H1 (cell line): ENCODE results near the gene GRIA1. TPM values are rescaled to one million over a fixed set of nuclear protein-coding genes. Genes with fewer than 3 reads are reported as not detected.

Experiments used
- CTCF ChIA-PET: fragments of 300-600 bp; sonication (Branson Sonifier 250); formaldehyde crosslinking; loops from one replicate; lab custom pipeline; 2021; ENCODE audit not compliant: partially characterized antibody; lab: Charles Lee
- POLR2A ChIA-PET: fragments of 300-600 bp; sonication (Branson Sonifier 250); formaldehyde crosslinking; loops from one replicate; lab custom pipeline; 2021; ENCODE audit warnings: inconsistent platforms; ENCODE audit not compliant: partially characterized antibody; lab: Charles Lee
- DNase-seq, 2 experiments: peaks; one replicate each; pipeline versions ENCODE4 v3.0.0 to v3.0.0-alpha.2; 2010 to 2022; ENCODE audit warnings: low spot score in 2 of 2, low read depth in 1 of 2, mixed read lengths in 1 of 2
- FAIRE-seq: peaks from 2 replicates; lab custom pipeline; 2011; peaks lifted over from hg19 to GRCh38; lab: Jason Lieb, UNC
- H2AFZ ChIP-seq: 2 replicates; pipeline ENCODE4 v1.8.1; 2012; ENCODE audit warnings: low read length, inconsistent platforms
- H2AK5ac ChIP-seq: 2 replicates; pipeline ENCODE4 v1.6.1; 2013; ENCODE audit warnings: low read depth, low read length
- H2BK120ac ChIP-seq: replicated peaks from 2 replicates; pipeline ENCODE3; 2013; ENCODE audit warnings: low read depth, low read length, inconsistent platforms
- H2BK12ac ChIP-seq: 2 replicates; pipeline ENCODE4 v1.6.1; 2013; ENCODE audit warnings: low read depth, low read length
- H2BK15ac ChIP-seq: 2 replicates; pipeline ENCODE4 v1.6.1; 2013; ENCODE audit warnings: low read length
- H2BK20ac ChIP-seq: 2 replicates; pipeline ENCODE4 v1.6.1; 2013; ENCODE audit warnings: low read length
- H2BK5ac ChIP-seq: 2 replicates; pipeline ENCODE4 v1.6.1; 2013; ENCODE audit warnings: low read depth, low read length
- H3K14ac ChIP-seq: 2 replicates; pipeline ENCODE4 v1.6.1; 2013; ENCODE audit warnings: inconsistent platforms; ENCODE audit not compliant: insufficient read length
- H3K18ac ChIP-seq: 2 replicates; pipeline ENCODE4 v1.6.1; 2013; ENCODE audit warnings: low read length; ENCODE audit errors: extremely low read depth
- H3K23ac ChIP-seq: 2 replicates; pipeline ENCODE4 v1.6.1; 2013; ENCODE audit warnings: inconsistent platforms; ENCODE audit not compliant: insufficient read length
- H3K23me2 ChIP-seq: 2 replicates; pipeline ENCODE4 v1.6.1; 2013; ENCODE audit warnings: low read depth, low read length
- H3K27ac ChIP-seq: 2 replicates; pipeline ENCODE4 v1.6.1; 2011; ENCODE audit warnings: low read depth, low read length, inconsistent platforms
- H3K27me3 ChIP-seq, 4 experiments: replicated peaks in 1 of 4; 1 replicate in 1 of 4; 2 replicates in 3 of 4; pipeline versions ENCODE4 v1.6.1 to v1.8.1; 2011 to 2013; ENCODE audit warnings: low read length in 3 of 4, mild to moderate bottlenecking in 3 of 4, inconsistent platforms in 2 of 4, mixed read lengths in 2 of 4, moderate library complexity in 1 of 4; ENCODE audit not compliant: control insufficient read depth in 3 of 4, insufficient read depth in 3 of 4; ENCODE audit errors: extremely low read depth in 1 of 4
- H3K36me3 ChIP-seq, 4 experiments: 2 replicates each; pipeline versions ENCODE4 v1.6.1 to v1.8.1; 2011 to 2013; ENCODE audit warnings: mild to moderate bottlenecking in 4 of 4, low read length in 3 of 4, moderate library complexity in 2 of 4, control low read depth in 1 of 4, inconsistent platforms in 1 of 4; ENCODE audit not compliant: insufficient read depth in 4 of 4, control insufficient read depth in 2 of 4
- H3K4ac ChIP-seq: replicated peaks from 2 replicates; pipeline ENCODE3; 2013; ENCODE audit warnings: low read length, low read depth, mixed read lengths, inconsistent platforms; ENCODE audit not compliant: insufficient read length
- H3K4me1 ChIP-seq, 4 experiments: replicated peaks in 1 of 4; 1 replicate in 1 of 4; 2 replicates in 3 of 4; pipeline versions ENCODE4 v1.6.1 to v1.8.1; 2011 to 2013; ENCODE audit warnings: low read length in 3 of 4, inconsistent platforms in 2 of 4, mixed read lengths in 1 of 4; ENCODE audit not compliant: insufficient read depth in 4 of 4, control insufficient read depth in 3 of 4
- H3K4me2 ChIP-seq, 2 experiments: 2 replicates each; pipeline versions ENCODE4 v1.6.1 to v1.8.1; 2011 to 2013; ENCODE audit warnings: low read depth in 2 of 2, low read length in 2 of 2, control low read depth in 1 of 2, inconsistent platforms in 1 of 2, mild to moderate bottlenecking in 1 of 2; ENCODE audit not compliant: insufficient read depth in 1 of 2
- H3K4me3 ChIP-seq, 4 experiments: fragments of 200-600, 300-600 bp in 1 of 4; sonication (generic), shearing (Covaris generic), sonication (Bioruptor Twin) in 1 of 4; 2 replicates each; pipeline versions ENCODE4 v1.5.1 to v1.8.1; 2011 to 2016; ENCODE audit warnings: low read length in 4 of 4, low read depth in 3 of 4, control low read depth in 2 of 4, inconsistent platforms in 2 of 4, mild to moderate bottlenecking in 2 of 4, mixed read lengths in 1 of 4, moderate library complexity in 1 of 4; ENCODE audit not compliant: insufficient read depth in 2 of 4; ENCODE audit errors: extremely low read depth in 1 of 4
- H3K56ac ChIP-seq: replicated peaks from 2 replicates; pipeline ENCODE3; 2013; ENCODE audit warnings: low read depth, mild to moderate bottlenecking, mixed read lengths, low read length, inconsistent platforms; ENCODE audit not compliant: insufficient read length
- H3K79me1 ChIP-seq: 2 replicates; pipeline ENCODE4 v1.6.1; 2013; ENCODE audit warnings: low read depth, low read length, control low read depth
- H3K79me2 ChIP-seq, 2 experiments: 2 replicates each; pipeline versions ENCODE4 v1.6.1 to v1.8.1; 2012 to 2013; ENCODE audit warnings: low read length in 2 of 2, mild to moderate bottlenecking in 2 of 2, inconsistent platforms in 1 of 2; ENCODE audit not compliant: insufficient read depth in 2 of 2, control insufficient read depth in 1 of 2
- H3K9ac ChIP-seq, 4 experiments: replicated peaks in 1 of 4; 1 replicate in 1 of 4; 2 replicates in 3 of 4; pipeline versions ENCODE4 v1.6.1 to v1.8.1; 2011 to 2013; ENCODE audit warnings: low read depth in 3 of 4, low read length in 3 of 4, control low read depth in 2 of 4, mild to moderate bottlenecking in 2 of 4, moderate library complexity in 2 of 4, inconsistent platforms in 1 of 4; ENCODE audit errors: extremely low read depth in 1 of 4
- H3K9me3 ChIP-seq, 2 experiments: 2 replicates each; pipeline versions ENCODE4 v1.6.1 to v1.8.1; 2012 to 2013; ENCODE audit warnings: mild to moderate bottlenecking in 2 of 2, moderate library complexity in 2 of 2, control low read depth in 1 of 2, inconsistent platforms in 1 of 2, low read depth in 1 of 2, low read length in 1 of 2, mixed read lengths in 1 of 2; ENCODE audit not compliant: insufficient read depth in 2 of 2
- H4K20me1 ChIP-seq, 2 experiments: replicated peaks in 1 of 2; 2 replicates each; pipeline versions ENCODE3 to v1.8.1; 2011 to 2013; ENCODE audit warnings: inconsistent platforms in 2 of 2, low read length in 2 of 2, mild to moderate bottlenecking in 1 of 2; ENCODE audit not compliant: insufficient read depth in 2 of 2, control insufficient read depth in 1 of 2
- H4K5ac ChIP-seq: 2 replicates; pipeline ENCODE4 v1.6.1; 2013; ENCODE audit warnings: low read length, low read depth, mixed read lengths, inconsistent platforms; ENCODE audit not compliant: insufficient read length
- H4K8ac ChIP-seq: 2 replicates; pipeline ENCODE4 v1.8.0; 2013; ENCODE audit warnings: mild to moderate bottlenecking, moderate library complexity, low read length, inconsistent platforms; ENCODE audit not compliant: insufficient read depth; ENCODE audit errors: extremely low read depth
- H4K91ac ChIP-seq: replicated peaks from 2 replicates; pipeline ENCODE3; 2013; ENCODE audit warnings: low read length, mixed read lengths, inconsistent platforms; ENCODE audit not compliant: insufficient read length
- EZH2 ChIP-seq: fragments of 200-600 bp; sonication (generic); IDR thresholded peaks from 2 replicates; pipeline ENCODE4 v1.7.1; 2012; ENCODE audit warnings: low read depth, mild to moderate bottlenecking, moderate library complexity, low read length, inconsistent platforms; ENCODE audit not compliant: severe bottlenecking
- GABPA ChIP-seq: IDR thresholded peaks from 2 replicates; pipeline ENCODE4 v1.6.1; 2011; ENCODE audit warnings: mild to moderate bottlenecking, low read length, moderate library complexity, borderline replicate concordance; ENCODE audit not compliant: insufficient read depth
- NRF1 ChIP-seq: IDR thresholded peaks from 2 replicates; pipeline ENCODE4 v1.6.1; 2011; ENCODE audit warnings: mild to moderate bottlenecking, low read depth, low read length, improper control_type of control experiment
- POLR2A ChIP-seq, 2 experiments: IDR thresholded peaks; 1 replicate in 1 of 2; 2 replicates in 1 of 2; pipeline ENCODE4 v1.6.1; 2011; ENCODE audit warnings: low read depth in 2 of 2, low read length in 2 of 2, mild to moderate bottlenecking in 2 of 2; ENCODE audit errors: control extremely low read depth in 1 of 2
- TBP ChIP-seq: IDR thresholded peaks from 2 replicates; pipeline ENCODE4 v1.6.1; 2011; ENCODE audit warnings: low read depth, low read length, improper control_type of control experiment
- TCF12 ChIP-seq: IDR thresholded peaks from 2 replicates; pipeline ENCODE4 v1.6.1; 2011; ENCODE audit warnings: low read depth, mild to moderate bottlenecking, low read length
- WGBS, 2 experiments: shearing (Covaris generic) in 1 of 2; methylation state at CpG; one replicate each; pipeline versions ENCODE4 v1.1.6 to v1.1.7; 2013 to 2015; ENCODE audit warnings: low lambda C conversion rate in 2 of 2, mixed read lengths in 2 of 2, inconsistent platforms in 1 of 2, low coverage in 1 of 2, missing lambda C conversion rate in 1 of 2; ENCODE audit not compliant: insufficient replicate concordance in 2 of 2, insufficient coverage in 1 of 2, insufficient read length in 1 of 2; ENCODE audit errors: extremely low coverage in 1 of 2, missing lambda C conversion rate in 1 of 2; 5-methylcytosine and 5-hydroxymethylcytosine counted together
- polyA plus RNA-seq, 7 experiments: library from polyadenylated mRNA; depleted of rRNA in 3 of 7; stranded (reverse) in 5 of 7; unstranded in 2 of 7; fragments of >200 nt in 5 of 7; fragments of 200-250 nt in 2 of 7; gene quantifications; 1 replicate in 5 of 7; 2 replicates in 1 of 7; 4 replicates in 1 of 7; pipeline versions ENCODE4 v1.2.1 to v1.2.3, GENCODE V29; 2011 to 2013; ENCODE audit warnings: missing spikeins in 2 of 7, mixed read lengths in 2 of 7
- total RNA-seq: library from RNA; stranded (reverse); fragmentation: NEBNext Ultra II Directional; extraction: Animal tissue kit (Norgen Biotek cat#: 25700); gene quantifications from 2 replicates; pipeline ENCODE4 v1.2.1, GENCODE V29; 2021
- TF ChIP-seq, protein P1 (sequence below): IDR thresholded peaks from 2 replicates; pipeline ENCODE4 v1.6.1; 2012; ENCODE audit warnings: inconsistent platforms

The GRIA1 gene
- total and polyA plus RNA-seq, 2 of the 8 experiments (the other 6 are each of a cell fraction or from before 2014, with no cell fraction given): 0.97 to 2.5 TPM

DNA sequence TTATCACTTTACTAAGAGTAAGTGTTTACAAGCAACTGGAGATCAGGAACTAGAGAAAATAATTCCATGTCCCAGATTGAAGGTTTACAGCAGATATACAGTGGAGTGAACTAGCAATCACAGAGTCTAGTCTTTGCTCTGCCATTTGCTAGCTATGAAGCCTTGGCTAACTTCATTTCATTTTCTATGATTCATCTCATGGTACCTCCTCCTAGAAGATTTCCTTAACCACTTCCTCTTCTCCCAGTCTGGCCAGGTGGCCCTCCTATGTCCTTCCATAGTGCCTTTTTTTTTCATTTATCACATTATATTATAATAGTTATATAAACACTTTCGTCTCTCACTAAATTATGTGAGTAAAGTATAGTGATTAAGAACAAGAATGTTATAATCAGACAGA is 52.1 kb downstream of the GRIA1 start:
- no peaks in the 10 kb centered on the region for H3K9me3 ChIP-seq
- TF ChIP-seq EZH2 (no peak), GABPA (no peak), POLR2A (IDR thresholded peaks at IDR 0.05; ENCODE audit: control extremely low read depth in 1 of 2, low read depth in 2 of 2, low read length in 2 of 2) (no peak), TCF12 (no peak), TBP (no peak), NRF1 (no peak)
- TF ChIP-seq, protein P1, sequence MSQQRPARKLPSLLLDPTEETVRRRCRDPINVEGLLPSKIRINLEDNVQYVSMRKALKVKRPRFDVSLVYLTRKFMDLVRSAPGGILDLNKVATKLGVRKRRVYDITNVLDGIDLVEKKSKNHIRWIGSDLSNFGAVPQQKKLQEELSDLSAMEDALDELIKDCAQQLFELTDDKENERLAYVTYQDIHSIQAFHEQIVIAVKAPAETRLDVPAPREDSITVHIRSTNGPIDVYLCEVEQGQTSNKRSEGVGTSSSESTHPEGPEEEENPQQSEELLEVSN: no peak

More for the DNA sequence above, 52.1 kb downstream of the GRIA1 start:
- no peak overlapping the region for H2AFZ ChIP-seq
- H3K14ac ChIP-seq: no peak overlapping the region
- no peak overlapping the region for H2BK120ac ChIP-seq
- no peaks in the 10 kb centered on the region for H3K27me3 ChIP-seq
- no peak overlapping the region for H3K9ac ChIP-seq
- no peak overlapping the region for H2BK12ac ChIP-seq
- H3K23ac ChIP-seq: no peak overlapping the region
- H3K27ac ChIP-seq: no peak overlapping the region
- no peaks in the 10 kb centered on the region for H3K79me2 ChIP-seq
- H3K56ac ChIP-seq: no peak overlapping the region
- 94% methylated on average over 1 of the region's 1 CpG; no CpG with 5 or more reads in 1 of the 2 experiments for WGBS, 2 experiments
- H3K79me1 ChIP-seq: no peaks in the 10 kb centered on the region
- no peaks in the 10 kb centered on the region for H3K23me2 ChIP-seq
- no peak overlapping the region for H3K18ac ChIP-seq
- no peaks in the 10 kb centered on the region; a peak in 1 of 7 replicates for H3K4me1 ChIP-seq
- no peak overlapping the region for H2BK15ac ChIP-seq
- H2BK5ac ChIP-seq: no peak overlapping the region
- no peak for DNase-seq
- no peak overlapping the region for H2AK5ac ChIP-seq
- no peak overlapping the region for H2BK20ac ChIP-seq
- H4K20me1 ChIP-seq: no peaks in the 10 kb centered on the region
- H3K4me3 ChIP-seq: no peak overlapping the region
- H3K4ac ChIP-seq: no peak overlapping the region
- no peak overlapping the region for H4K8ac ChIP-seq
- CTCF ChIA-PET: interaction anchor here (0.6 to 1.4 kb wide), 2 partner anchors 25 to 319 kb away, joined by 3 read pairs; no protein-coding TSS in a partner anchor
- POLR2A ChIA-PET: no interaction called here
- no peak for FAIRE-seq
- H3K36me3 ChIP-seq: no peaks in the 10 kb centered on the region
- no peak overlapping the region for H4K5ac ChIP-seq
- H3K4me2 ChIP-seq: no peak overlapping the region
- no peak overlapping the region for H4K91ac ChIP-seq
